ENCODE results near the gene CBL. TPM values are rescaled to one million over a fixed set of nuclear protein-coding genes. Genes with fewer than 3 reads are reported as not detected.

Gene CBL
- total and polyA plus RNA-seq, 12 donors, result 2.7 to 15.6 (median 8.2) TPM

DNA sequence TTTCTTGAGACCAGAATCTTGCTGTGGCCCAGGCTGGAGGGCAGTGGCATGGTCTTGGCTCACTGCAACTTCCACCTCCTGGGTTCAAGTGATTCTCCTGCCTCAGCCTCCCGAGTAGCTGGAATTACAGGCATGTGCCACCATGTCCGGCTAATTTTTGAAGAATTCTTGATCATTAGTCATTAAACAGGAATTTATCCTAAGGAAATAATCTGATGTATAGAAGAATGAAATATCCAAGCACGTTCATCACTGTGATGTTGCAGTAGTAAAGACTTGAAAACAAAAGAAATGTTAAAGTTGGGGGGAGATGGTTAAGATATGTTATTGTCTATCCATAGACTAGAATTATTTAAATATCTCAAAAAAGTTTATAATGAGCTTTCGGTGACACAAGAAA lies 23.6 kb downstream of the CBL start:
- intact Hi-C loops (cut with DNase I), result loop anchor here in 1 of 10 donors (5.0 kb wide), 1 partner anchor 33 kb away; no protein-coding TSS in a partner anchor
- Histone ChIP-seq H3K27me3 (no peaks in the 10 kb centered on the region), H3K4me3 (no peak overlapping the region), H3K9me3 (no peaks in the 10 kb centered on the region), H3K27ac (no peak overlapping the region), H3K4me1 (peaks cover 0 to 15% (median 0%) of the 10 kb centered on the region in 9 donors), H3K36me3 (peaks cover 0 to 29% (median 5%) of the 10 kb centered on the region in 9 donors)
- TF ChIP-seq, protein P1, sequence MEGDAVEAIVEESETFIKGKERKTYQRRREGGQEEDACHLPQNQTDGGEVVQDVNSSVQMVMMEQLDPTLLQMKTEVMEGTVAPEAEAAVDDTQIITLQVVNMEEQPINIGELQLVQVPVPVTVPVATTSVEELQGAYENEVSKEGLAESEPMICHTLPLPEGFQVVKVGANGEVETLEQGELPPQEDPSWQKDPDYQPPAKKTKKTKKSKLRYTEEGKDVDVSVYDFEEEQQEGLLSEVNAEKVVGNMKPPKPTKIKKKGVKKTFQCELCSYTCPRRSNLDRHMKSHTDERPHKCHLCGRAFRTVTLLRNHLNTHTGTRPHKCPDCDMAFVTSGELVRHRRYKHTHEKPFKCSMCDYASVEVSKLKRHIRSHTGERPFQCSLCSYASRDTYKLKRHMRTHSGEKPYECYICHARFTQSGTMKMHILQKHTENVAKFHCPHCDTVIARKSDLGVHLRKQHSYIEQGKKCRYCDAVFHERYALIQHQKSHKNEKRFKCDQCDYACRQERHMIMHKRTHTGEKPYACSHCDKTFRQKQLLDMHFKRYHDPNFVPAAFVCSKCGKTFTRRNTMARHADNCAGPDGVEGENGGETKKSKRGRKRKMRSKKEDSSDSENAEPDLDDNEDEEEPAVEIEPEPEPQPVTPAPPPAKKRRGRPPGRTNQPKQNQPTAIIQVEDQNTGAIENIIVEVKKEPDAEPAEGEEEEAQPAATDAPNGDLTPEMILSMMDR (IDR thresholded peaks at IDR 0.05), result no peak
- DNase-seq (no peak), ATAC-seq (no peak)
- WGBS, 2 donors, result 89 to 92% methylated on average over 4 of the region's 4 CpGs

- TF ChIP-seq, protein P1 (IDR thresholded peaks at IDR 0.05), result no peak
- H3K27me3 ChIP-seq, result no peaks in the 10 kb centered on the region
- intact Hi-C loops (cut with DNase I), result no loop called here
- H3K4me3 ChIP-seq, result no peak overlapping the region
- no peak for ATAC-seq
- DNase-seq, result no peak
- peaks cover 0 to 64% (median 5%) of the 10 kb centered on the region in 9 donors for H3K36me3 ChIP-seq
- H3K4me1 ChIP-seq, result peaks cover 0 to 16% (median 0%) of the 10 kb centered on the region in 9 donors
- H3K27ac ChIP-seq, result no peak overlapping the region
- no peaks in the 10 kb centered on the region for H3K9me3 ChIP-seq
Observed at GRCh38 chr11:119236490-119236889, 30.4 kb downstream of the CBL start.

- Histone ChIP-seq H3K36me3 (peaks cover 0 to 63% (median 5%) of the 10 kb centered on the region in 9 donors), H3K4me1 (peaks cover 0 to 16% (median 0%) of the 10 kb centered on the region in 9 donors), H3K9me3 (no peaks in the 10 kb centered on the region), H3K4me3 (no peak overlapping the region), H3K27ac (no peak overlapping the region), H3K27me3 (no peaks in the 10 kb centered on the region)
- ATAC-seq (no peak), DNase-seq (no peak)
- TF ChIP-seq, protein P1 (IDR thresholded peaks at IDR 0.05), result no peak
- intact Hi-C loops (cut with DNase I), result no loop called here
- WGBS, 2 donors, result 85 to 86% methylated on average over 1 of the region's 1 CpG
Observed at GRCh38 chr11:119236891-119237290, 30.8 kb downstream of the CBL start.

- peaks cover 0 to 57% (median 5%) of the 10 kb centered on the region in 9 donors for H3K36me3 ChIP-seq
- no peaks in the 10 kb centered on the region for H3K27me3 ChIP-seq
- DNase-seq, result no peak
- no peak for ATAC-seq
- TF ChIP-seq, protein P1 (IDR thresholded peaks at IDR 0.05), result no peak
- H3K4me3 ChIP-seq, result no peak overlapping the region
- H3K27ac ChIP-seq, result no peak overlapping the region
- H3K9me3 ChIP-seq, result no peaks in the 10 kb centered on the region
- peaks cover 0 to 16% (median 0%) of the 10 kb centered on the region in 9 donors for H3K4me1 ChIP-seq
- intact Hi-C loops (cut with DNase I), result no loop called here
Observed at GRCh38 chr11:119237515-119237914, 31.4 kb downstream of the CBL start.
